Skeletal muscle tissue (tissue), 4 donors: ENCODE measurements around the gene RNPS1. TPM values are rescaled to one million over a fixed set of nuclear protein-coding genes. Genes with fewer than 3 reads are reported as not detected.

Experiments used
- H3K27ac ChIP-seq: one replicate; pipeline ENCODE4 v1.7.0; 2013; ENCODE audit warnings: mild to moderate bottlenecking, low read depth, low read length, inconsistent platforms
- H3K27me3 ChIP-seq, 3 donors: one replicate each; pipeline ENCODE4 v1.7.0; 2013; ENCODE audit warnings: low read length in 3 of 3; ENCODE audit not compliant: control insufficient read depth in 3 of 3, insufficient read depth in 3 of 3
- H3K36me3 ChIP-seq, 3 donors: one replicate each; pipeline ENCODE4 v1.7.0; 2013; ENCODE audit warnings: low read length in 3 of 3; ENCODE audit not compliant: control insufficient read depth in 3 of 3, insufficient read depth in 3 of 3
- H3K4me1 ChIP-seq, 3 donors: one replicate each; pipeline ENCODE4 v1.7.0; 2013; ENCODE audit warnings: low read length in 3 of 3, mild to moderate bottlenecking in 3 of 3; ENCODE audit not compliant: control insufficient read depth in 3 of 3, insufficient read depth in 3 of 3
- H3K4me3 ChIP-seq, 3 donors: one replicate each; pipeline ENCODE4 v1.7.0; 2013; ENCODE audit warnings: low read length in 3 of 3
- H3K9ac ChIP-seq, 3 donors: one replicate each; pipeline ENCODE4 v1.7.0; 2013; ENCODE audit warnings: low read length in 3 of 3, mild to moderate bottlenecking in 3 of 3, moderate library complexity in 2 of 3, low read depth in 1 of 3
- H3K9me3 ChIP-seq, 3 donors: one replicate each; pipeline ENCODE4 v1.7.0; 2013; ENCODE audit warnings: low read length in 3 of 3; ENCODE audit not compliant: control insufficient read depth in 3 of 3
- total RNA-seq: library from RNA; depleted of rRNA; stranded (reverse); fragments of >200 nt; gene quantifications from one replicate; pipeline ENCODE4 v1.2.3, GENCODE V29; 2014
- donor health status: Osteomylitis.

The RNPS1 gene, protein sequence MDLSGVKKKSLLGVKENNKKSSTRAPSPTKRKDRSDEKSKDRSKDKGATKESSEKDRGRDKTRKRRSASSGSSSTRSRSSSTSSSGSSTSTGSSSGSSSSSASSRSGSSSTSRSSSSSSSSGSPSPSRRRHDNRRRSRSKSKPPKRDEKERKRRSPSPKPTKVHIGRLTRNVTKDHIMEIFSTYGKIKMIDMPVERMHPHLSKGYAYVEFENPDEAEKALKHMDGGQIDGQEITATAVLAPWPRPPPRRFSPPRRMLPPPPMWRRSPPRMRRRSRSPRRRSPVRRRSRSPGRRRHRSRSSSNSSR
- total RNA-seq = 42.3 TPM

- Histone ChIP-seq H3K4me3 (peak within 1 kb of the TSS; percentile 91 to 98 (median 96)), H3K27ac (peak within 1 kb of the TSS; percentile 95), H3K4me1 (peaks cover 22 to 45% (median 36%) of the 10 kb centered on the region in 3 donors), H3K9me3 (no peaks in the 10 kb centered on the region), H3K36me3 (peaks cover 9 to 14% (median 11%) of the 10 kb centered on the region in 3 donors), H3K9ac (peak within 1 kb of the TSS; percentile 84 to 98 (median 97)), H3K27me3 (no peaks in the 10 kb centered on the region)
Observed at GRCh38 chr16:2267913-2268666, at the start of gene RNPS1. Gene RNPS1, minus strand, starts transcription at chr16:2268126. Its CDS starts 3,483 bp downstream, at chr16:2264643.

GRCh38 chr16:2317231-2318020 is 49.5 kb upstream of the RNPS1 start:
- no peaks in the 10 kb centered on the region for H3K9me3 ChIP-seq
- no peaks in the 10 kb centered on the region for H3K27me3 ChIP-seq
- H3K4me1 ChIP-seq = no peaks in the 10 kb centered on the region
- H3K36me3 ChIP-seq = peaks cover 18 to 25% (median 19%) of the 10 kb centered on the region in 3 donors
- no peak overlapping the region for H3K27ac ChIP-seq
- no peak overlapping the region for H3K9ac ChIP-seq
- H3K4me3 ChIP-seq = no peak overlapping the region

DNA sequence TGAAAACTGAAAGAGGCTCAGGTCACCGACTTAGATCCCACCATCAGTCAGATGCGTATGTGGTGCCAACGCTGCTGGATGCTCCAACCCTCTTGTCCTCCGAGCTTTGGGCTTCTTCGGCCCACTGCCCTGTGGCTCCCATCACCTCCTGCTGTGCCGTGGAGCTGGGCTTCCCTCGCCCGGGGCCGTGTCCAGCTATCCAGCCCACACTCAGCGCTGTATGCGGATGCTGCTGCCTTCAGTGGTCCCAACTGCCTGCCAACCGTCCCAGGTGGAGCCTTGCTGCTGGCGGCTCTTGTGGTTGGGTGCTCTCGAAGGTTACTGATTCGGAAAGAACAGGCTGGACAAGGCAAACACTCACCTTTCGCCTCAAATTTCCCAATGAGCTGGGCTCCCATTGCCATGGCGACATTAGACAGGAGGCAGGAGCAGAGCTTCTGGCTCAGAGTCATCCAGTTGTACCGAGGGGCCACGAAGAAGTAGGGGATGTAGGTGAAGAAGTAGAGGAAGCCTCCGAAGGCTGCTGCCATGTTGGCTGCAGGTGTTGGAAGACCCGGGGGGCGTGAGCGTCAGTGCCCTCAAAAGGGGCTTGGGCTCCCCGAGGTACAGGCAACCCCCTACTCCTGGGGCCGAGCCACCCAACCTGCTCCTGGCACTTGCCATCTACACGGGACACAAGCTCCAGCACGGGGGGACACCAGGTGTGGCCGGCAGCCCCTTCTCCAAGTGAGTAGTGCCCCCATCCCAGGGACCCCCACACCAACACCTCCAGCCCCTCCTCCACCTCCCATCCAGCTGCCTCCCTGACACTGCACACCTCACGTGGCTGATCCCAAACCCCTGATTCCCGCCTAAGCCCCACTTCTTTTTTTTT is 40.4 kb upstream of the RNPS1 start:
- Histone ChIP-seq H3K36me3 (peaks cover 0 to 6% (median 3%) of the 10 kb centered on the region in 3 donors), H3K27me3 (no peaks in the 10 kb centered on the region), H3K4me3 (no peak overlapping the region), H3K9me3 (no peaks in the 10 kb centered on the region), H3K9ac (no peak overlapping the region), H3K4me1 (no peaks in the 10 kb centered on the region), H3K27ac (no peak overlapping the region)

GRCh38 chr16:2299915-2300192 is 31.9 kb upstream of the RNPS1 start:
- no peak overlapping the region for H3K4me3 ChIP-seq
- no peaks in the 10 kb centered on the region for H3K9me3 ChIP-seq
- H3K27me3 ChIP-seq = no peaks in the 10 kb centered on the region
- H3K36me3 ChIP-seq = peaks cover 14 to 19% (median 17%) of the 10 kb centered on the region in 3 donors
- no peak overlapping the region for H3K9ac ChIP-seq
- H3K27ac ChIP-seq = no peak overlapping the region
- peaks cover 0 to 4% (median 3%) of the 10 kb centered on the region in 3 donors for H3K4me1 ChIP-seq

GRCh38 chr16:2299121-2299914 is 31.4 kb upstream of the RNPS1 start:
- no peak overlapping the region for H3K27ac ChIP-seq
- no peaks in the 10 kb centered on the region for H3K27me3 ChIP-seq
- H3K4me3 ChIP-seq = no peak overlapping the region
- peaks cover 14 to 20% (median 17%) of the 10 kb centered on the region in 3 donors for H3K36me3 ChIP-seq
- H3K9me3 ChIP-seq = no peaks in the 10 kb centered on the region
- H3K4me1 ChIP-seq = peaks cover 0 to 4% (median 3%) of the 10 kb centered on the region in 3 donors
- no peak overlapping the region for H3K9ac ChIP-seq

GRCh38 chr16:2298621-2299020 is 30.7 kb upstream of the RNPS1 start:
- Histone ChIP-seq H3K4me1 (peaks cover 0 to 4% (median 3%) of the 10 kb centered on the region in 3 donors), H3K9ac (no peak overlapping the region), H3K27me3 (no peaks in the 10 kb centered on the region), H3K27ac (no peak overlapping the region), H3K9me3 (no peaks in the 10 kb centered on the region), H3K36me3 (peaks cover 14 to 20% (median 14%) of the 10 kb centered on the region in 3 donors), H3K4me3 (no peak overlapping the region)

- H3K36me3 ChIP-seq = peaks cover 14 to 20% (median 14%) of the 10 kb centered on the region in 3 donors
- no peak overlapping the region for H3K4me3 ChIP-seq
- H3K9ac ChIP-seq = no peak overlapping the region
- no peaks in the 10 kb centered on the region for H3K27me3 ChIP-seq
- no peaks in the 10 kb centered on the region for H3K9me3 ChIP-seq
- H3K4me1 ChIP-seq = peaks cover 0 to 4% (median 3%) of the 10 kb centered on the region in 3 donors
- H3K27ac ChIP-seq = no peak overlapping the region
Observed at GRCh38 chr16:2297506-2297860, 29.6 kb upstream of the RNPS1 start.

DNA sequence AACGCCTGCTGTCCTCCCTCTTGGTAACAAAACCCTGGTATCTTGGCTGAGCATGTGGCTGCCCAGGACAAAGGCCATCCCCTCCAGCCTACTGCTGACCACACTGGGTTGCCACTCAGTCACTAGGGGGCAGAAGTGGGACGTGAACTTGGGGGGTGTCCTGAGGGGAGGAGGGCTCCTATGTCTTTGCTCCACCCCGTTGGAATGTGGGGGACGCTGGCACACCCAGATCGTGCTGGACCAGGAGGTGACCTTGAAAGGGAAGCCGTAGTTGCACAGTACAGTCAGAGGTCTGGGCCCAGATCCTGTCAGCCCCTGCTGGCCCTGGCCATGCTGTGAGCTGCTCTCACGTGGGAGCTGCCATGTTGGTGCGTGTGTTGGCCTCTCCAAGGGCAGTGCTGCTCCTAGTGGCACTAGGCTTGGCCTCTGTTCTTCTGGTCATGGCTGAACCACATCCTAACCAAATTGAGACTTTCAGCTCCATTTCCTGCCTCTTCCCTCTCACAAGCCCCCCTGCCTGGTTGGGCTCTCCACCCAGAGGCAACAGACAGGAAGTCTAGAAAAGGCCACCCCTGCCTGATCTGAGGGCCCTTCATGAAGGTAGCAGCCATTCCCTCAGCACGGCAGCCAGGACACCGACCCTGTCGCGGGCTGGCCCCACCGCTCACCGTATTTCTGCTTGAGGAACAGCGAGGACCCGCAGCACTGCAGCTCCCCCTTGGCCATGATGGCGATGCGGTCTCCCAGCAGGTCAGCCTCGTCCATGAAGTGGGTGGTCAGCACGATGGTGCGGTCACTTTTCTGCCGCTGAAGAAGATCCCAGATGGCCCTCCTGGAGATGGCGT is 29.0 kb upstream of the RNPS1 start:
- no peaks in the 10 kb centered on the region for H3K9me3 ChIP-seq
- peaks cover 14 to 20% (median 14%) of the 10 kb centered on the region in 3 donors for H3K36me3 ChIP-seq
- no peak overlapping the region for H3K4me3 ChIP-seq
- H3K4me1 ChIP-seq = peaks cover 0 to 4% (median 3%) of the 10 kb centered on the region in 3 donors
- no peak overlapping the region for H3K9ac ChIP-seq
- no peak overlapping the region for H3K27ac ChIP-seq
- H3K27me3 ChIP-seq = no peaks in the 10 kb centered on the region
